HepG2 (cell line): Measurements from ENCODE around the gene CEMP1. TPM values are rescaled to one million over a fixed set of nuclear protein-coding genes. Genes with fewer than 3 reads are reported as not detected.

ENCODE experiments used
- ATAC-seq: fragments of 200-7000 bp; cut with Tn5 transposase; 3 replicates; pipeline ENCODE4 v1.9.1; 2020; ENCODE audit warnings: mild to moderate bottlenecking, moderate library complexity
- BruUV-seq: library from RNA; stranded (reverse); fragments of 400-500 nt; replicated peaks from 2 replicates; lab custom pipeline; 2021; lab: Mats Ljungman, UMichigan
- CTCF ChIA-PET: fragments of 300-600 bp; formaldehyde crosslinking; extraction: SDS; loops from one replicate; lab custom pipeline; 2021; ENCODE audit warnings: low total read pairs, inconsistent platforms, low intra/inter-chr PET ratio; lab: Yijun Ruan, JAX
- POLR2A ChIA-PET: fragments of 350-600 bp; sonication (Branson Sonifier 250); formaldehyde crosslinking; loops from one replicate; lab custom pipeline; 2020; ENCODE audit warnings: antibody characterized with exemption, inconsistent platforms; lab: Yijun Ruan, JAX
- DNase-seq: peaks from one replicate; pipeline ENCODE4 v3.0.0-alpha.2; 2015; ENCODE audit warnings: low spot score
- FAIRE-seq: peaks from 3 replicates; lab custom pipeline; 2011; peaks lifted over from hg19 to GRCh38; lab: Jason Lieb, UNC
- H2AFZ ChIP-seq: one replicate; pipeline ENCODE4 v1.6.1; 2011; ENCODE audit warnings: low read length, inconsistent platforms
- H3K27ac ChIP-seq: fragments of 300-600 bp; 3 replicates; pipeline ENCODE4 v1.8.0; 2011; ENCODE audit warnings: mixed run types, mild to moderate bottlenecking, mixed read lengths, low read length, inconsistent platforms; ENCODE audit not compliant: insufficient read depth; ENCODE audit errors: extremely low read length
- H3K27me3 ChIP-seq, 2 experiments: fragments of 200-600 bp in 1 of 2; 2 replicates in 1 of 2; 3 replicates in 1 of 2; pipeline versions ENCODE4 v1.6.0 to v1.8.0; 2011; ENCODE audit warnings: low read length in 2 of 2, mild to moderate bottlenecking in 2 of 2, moderate library complexity in 2 of 2, inconsistent platforms in 1 of 2; ENCODE audit not compliant: insufficient read depth in 2 of 2, control insufficient read depth in 1 of 2
- H3K36me3 ChIP-seq, 2 experiments: fragments of 200-600 bp in 1 of 2; replicated peaks in 1 of 2; 2 replicates in 1 of 2; 3 replicates in 1 of 2; pipeline versions ENCODE4 v1.5.1 to v1.8.0; 2011; ENCODE audit warnings: low read length in 2 of 2, inconsistent platforms in 1 of 2; ENCODE audit not compliant: insufficient read depth in 2 of 2, control insufficient read depth in 1 of 2
- H3K4me1 ChIP-seq: 2 replicates; pipeline ENCODE4 v1.5.1; 2012; ENCODE audit warnings: low read length, inconsistent platforms; ENCODE audit not compliant: insufficient read depth
- H3K4me2 ChIP-seq: 2 replicates; pipeline ENCODE4 v1.6.0; 2011; ENCODE audit warnings: low read depth, low read length, inconsistent platforms
- H3K4me3 ChIP-seq, 3 experiments: fragments of 200-600 bp in 1 of 3; sonication (generic), shearing (Covaris generic) in 1 of 3; replicated peaks in 1 of 3; 2 replicates each; pipeline ENCODE4 v1.5.1; 2011 to 2016; ENCODE audit warnings: low read length in 3 of 3, inconsistent platforms in 2 of 3, low read depth in 2 of 3, mild to moderate bottlenecking in 2 of 3, control low read depth in 1 of 3, mixed read lengths in 1 of 3; ENCODE audit not compliant: insufficient read depth in 1 of 3
- H3K79me2 ChIP-seq: one replicate; pipeline ENCODE4 v1.6.1; 2011; ENCODE audit warnings: low read length, inconsistent platforms; ENCODE audit not compliant: insufficient read depth
- H3K9ac ChIP-seq: 2 replicates; pipeline ENCODE4 v1.6.0; 2011; ENCODE audit warnings: mild to moderate bottlenecking, low read depth, low read length, inconsistent platforms; ENCODE audit not compliant: insufficient read depth
- H3K9me3 ChIP-seq: 2 replicates; pipeline ENCODE4 v1.5.1; 2012; ENCODE audit warnings: mild to moderate bottlenecking, low read length
- H4K20me1 ChIP-seq: 2 replicates; pipeline ENCODE4 v1.6.0; 2011; ENCODE audit warnings: inconsistent platforms, mild to moderate bottlenecking, low read length, moderate library complexity; ENCODE audit not compliant: insufficient read depth
- FOXO1 ChIP-seq: sonication (generic); formaldehyde crosslinking; IDR thresholded peaks from 2 replicates; pipeline ENCODE4 v1.4.0; 2020; ENCODE audit warnings: missing genetic modification reagents
- TAF1 ChIP-seq: sonication (generic); formaldehyde crosslinking; IDR thresholded peaks from 2 replicates; pipeline ENCODE4 v1.4.0; 2020; ENCODE audit warnings: missing genetic modification reagents
- ZNF143 ChIP-seq: sonication (generic); formaldehyde crosslinking; IDR thresholded peaks from 2 replicates; pipeline ENCODE4 v1.4.0; 2020; ENCODE audit warnings: missing genetic modification reagents
- ZNF30 ChIP-seq: sonication (generic); formaldehyde crosslinking; IDR thresholded peaks from 2 replicates; pipeline ENCODE4 v1.5.0; 2020; ENCODE audit warnings: mild to moderate bottlenecking, missing genetic modification reagents
- ZNF33A ChIP-seq: sonication (generic); formaldehyde crosslinking; IDR thresholded peaks from 2 replicates; pipeline ENCODE4 v1.5.1; 2020; ENCODE audit warnings: missing genetic modification reagents, mild to moderate bottlenecking, moderate library complexity, borderline replicate concordance
- ZNF704 ChIP-seq: sonication (generic); formaldehyde crosslinking; IDR thresholded peaks from 2 replicates; pipeline ENCODE4 v1.8.1; 2023; ENCODE audit warnings: mild to moderate bottlenecking, inconsistent platforms, moderate library complexity, missing genetic modification reagents, borderline replicate concordance
- ZNF784 ChIP-seq: sonication (generic); formaldehyde crosslinking; IDR thresholded peaks from 2 replicates; pipeline ENCODE4 v1.5.1; 2020; ENCODE audit warnings: missing genetic modification reagents, mild to moderate bottlenecking, borderline replicate concordance
- WGBS: methylation state at CpG from one replicate; pipeline ENCODE4 v1.1.6; 2017; ENCODE audit warnings: low lambda C conversion rate; 5-methylcytosine and 5-hydroxymethylcytosine counted together
- in situ Hi-C: cut with HindIII; loops from 2 replicates; pipeline ENCODE4 v1.10.0; 2017; ENCODE audit warnings: low pct_unique_long_range_greater_than_20kb; ENCODE audit not compliant: extremely low pct_ligation_motif_present
- intact Hi-C: fragments of 100-400 bp; cut with micrococcal nuclease; formaldehyde crosslinking; loops from one replicate; pipeline ENCODE4 v1.10.0; 2022; ENCODE audit not compliant: unreplicated experiment
- polyA plus RNA-seq, 8 experiments: library from polyadenylated mRNA; depleted of rRNA in 3 of 8; stranded (reverse) in 7 of 8; unstranded in 1 of 8; fragments of >200 nt; fragmentation: Illumina TruSeq in 4 of 8; extraction: Trizol in 4 of 8; gene quantifications; 2 replicates each; pipeline versions ENCODE4 v1.2.1 to v1.2.3, GENCODE V29; 2011 to 2016; ENCODE audit warnings: low read depth in 4 of 8, missing spikeins in 1 of 8, mixed read lengths in 1 of 8; ENCODE audit not compliant: insufficient read depth in 1 of 8
- total RNA-seq, 5 experiments: library from RNA; depleted of rRNA; stranded (reverse); fragments of >200 nt; fragmentation: Illumina TruSeq; extraction: Trizol; gene quantifications; 2 replicates each; pipeline ENCODE4 v1.2.3, GENCODE V29; 2016; ENCODE audit warnings: low read depth in 1 of 5

Gene CEMP1
- total and polyA plus RNA-seq, 2 of the 13 experiments (the other 11 are each of a cell fraction or from before 2014, with no cell fraction given): not detected

- FAIRE-seq: no peak
- CTCF ChIA-PET: no interaction called here
Observed at GRCh38 chr16:2499454-2499853, 31.8 kb downstream of the CEMP1 start.

More at GRCh38 chr16:2499454-2499853, 31.8 kb downstream of the CEMP1 start:
- no peak for TF ChIP-seq ZNF784 (CRISPR knock-in tag)
- no peak for TF ChIP-seq ZNF704 (CRISPR knock-in tag)
- TF ChIP-seq ZNF143 (CRISPR knock-in tag): no peak
- no peak for TF ChIP-seq FOXO1 (CRISPR knock-in tag)
- TF ChIP-seq ZNF30 (CRISPR knock-in tag): no peak
- TF ChIP-seq TAF1: no peak
- TF ChIP-seq ZNF33A (CRISPR knock-in tag): no peak
- TF ChIP-seq, all 625 proteins: peak for 0
- Histone ChIP-seq H3K36me3 (peaks cover 14 to 29% of the 10 kb centered on the region in 2 experiments; a peak in 4 of 5 replicates), H4K20me1 (no peaks in the 10 kb centered on the region), H3K9me3 (no peaks in the 10 kb centered on the region), H3K79me2 (no peaks in the 10 kb centered on the region), H3K4me1 (peaks cover 22% of the 10 kb centered on the region), H2AFZ (no peak overlapping the region), H3K9ac (no peak overlapping the region), H3K27ac (no peak overlapping the region), H3K4me2 (no peak overlapping the region), H3K27me3 (no peaks in the 10 kb centered on the region), H3K4me3 (no peak overlapping the region)
- POLR2A ChIA-PET: no interaction called here
- 92% methylated on average over 4 of the region's 6 CpGs for WGBS
- no TSS peak for BruUV-seq
- in situ Hi-C loops: no loop called here
- ATAC-seq (no peak), DNase-seq (no peak)
- intact Hi-C loops: no loop called here
